Fibroblast of villous mesenchyme (primary cell): Measurements from ENCODE around the gene TRAPPC8. TPM values are rescaled to one million over a fixed set of nuclear protein-coding genes. Genes with fewer than 3 reads are reported as not detected.
"Not testable (repeated sequence)": the region's sequence is repeated elsewhere in the genome, so short reads cannot be mapped to it uniquely, and the experiment has no call there.

Experiments
- DNase-seq: peaks from one replicate; pipeline ENCODE4 v3.0.0-alpha.2; 2010; ENCODE audit warnings: low read depth
- H3K4me3 ChIP-seq: 2 replicates; pipeline ENCODE4 v1.5.1; 2011; ENCODE audit warnings: low read depth, mild to moderate bottlenecking, low read length
- total RNA-seq: library from RNA; depleted of rRNA; stranded (reverse); fragments of >200 nt; gene quantifications from 2 replicates; pipeline ENCODE4 v1.2.3, GENCODE V29; 2012
- TF ChIP-seq, protein P1 (sequence below): IDR thresholded peaks from 2 replicates; pipeline ENCODE4 v1.5.1; 2012; ENCODE audit warnings: low read depth, mild to moderate bottlenecking, low read length; ENCODE audit not compliant: insufficient read depth

TRAPPC8 gene
- total RNA-seq, 1 donor: 56.6 TPM

DNA sequence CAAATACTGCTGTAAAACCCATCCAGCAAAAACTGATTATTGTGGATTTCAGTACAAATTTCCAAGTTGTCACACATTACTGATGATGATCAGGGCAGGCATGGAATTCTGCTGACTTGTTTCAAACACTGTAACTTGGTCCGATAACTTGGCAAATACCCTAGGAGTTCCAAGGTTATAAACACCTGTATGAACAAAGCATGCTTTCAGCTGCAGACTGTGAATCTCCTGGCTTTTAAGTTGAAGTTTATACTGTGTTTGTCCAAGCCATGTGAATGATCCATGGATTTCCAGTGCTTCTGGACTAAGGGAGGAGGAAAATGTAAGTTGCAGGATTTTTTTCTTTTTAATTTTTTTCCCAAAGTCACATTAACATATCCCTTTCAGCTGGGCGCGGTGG, 112.2 kb downstream of the TRAPPC8 start:
- no peak for DNase-seq
- TF ChIP-seq, protein P1, sequence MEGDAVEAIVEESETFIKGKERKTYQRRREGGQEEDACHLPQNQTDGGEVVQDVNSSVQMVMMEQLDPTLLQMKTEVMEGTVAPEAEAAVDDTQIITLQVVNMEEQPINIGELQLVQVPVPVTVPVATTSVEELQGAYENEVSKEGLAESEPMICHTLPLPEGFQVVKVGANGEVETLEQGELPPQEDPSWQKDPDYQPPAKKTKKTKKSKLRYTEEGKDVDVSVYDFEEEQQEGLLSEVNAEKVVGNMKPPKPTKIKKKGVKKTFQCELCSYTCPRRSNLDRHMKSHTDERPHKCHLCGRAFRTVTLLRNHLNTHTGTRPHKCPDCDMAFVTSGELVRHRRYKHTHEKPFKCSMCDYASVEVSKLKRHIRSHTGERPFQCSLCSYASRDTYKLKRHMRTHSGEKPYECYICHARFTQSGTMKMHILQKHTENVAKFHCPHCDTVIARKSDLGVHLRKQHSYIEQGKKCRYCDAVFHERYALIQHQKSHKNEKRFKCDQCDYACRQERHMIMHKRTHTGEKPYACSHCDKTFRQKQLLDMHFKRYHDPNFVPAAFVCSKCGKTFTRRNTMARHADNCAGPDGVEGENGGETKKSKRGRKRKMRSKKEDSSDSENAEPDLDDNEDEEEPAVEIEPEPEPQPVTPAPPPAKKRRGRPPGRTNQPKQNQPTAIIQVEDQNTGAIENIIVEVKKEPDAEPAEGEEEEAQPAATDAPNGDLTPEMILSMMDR: no peak
- no peak overlapping the region for H3K4me3 ChIP-seq

DNA sequence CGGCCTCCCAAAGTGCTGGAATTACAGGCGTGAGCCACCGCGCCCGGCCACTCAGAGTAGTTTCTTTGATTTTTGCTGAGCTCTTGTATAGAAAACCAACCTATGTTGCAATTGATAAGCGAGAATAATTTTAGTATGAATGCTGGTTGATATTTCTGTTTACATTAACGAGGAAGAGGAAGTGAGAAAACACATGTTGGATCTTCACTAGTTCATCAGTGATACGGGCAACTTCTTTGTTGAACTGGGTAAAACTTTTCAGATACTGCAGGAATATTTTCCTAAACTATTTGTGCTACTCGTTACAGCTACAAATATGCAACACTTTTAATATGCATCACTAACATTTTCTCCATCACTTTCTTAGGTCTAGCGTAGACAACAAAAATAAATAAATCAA, 114.3 kb downstream of the TRAPPC8 start:
- TF ChIP-seq, protein P1: no peak
- no peak for DNase-seq
- no peak overlapping the region for H3K4me3 ChIP-seq

DNA sequence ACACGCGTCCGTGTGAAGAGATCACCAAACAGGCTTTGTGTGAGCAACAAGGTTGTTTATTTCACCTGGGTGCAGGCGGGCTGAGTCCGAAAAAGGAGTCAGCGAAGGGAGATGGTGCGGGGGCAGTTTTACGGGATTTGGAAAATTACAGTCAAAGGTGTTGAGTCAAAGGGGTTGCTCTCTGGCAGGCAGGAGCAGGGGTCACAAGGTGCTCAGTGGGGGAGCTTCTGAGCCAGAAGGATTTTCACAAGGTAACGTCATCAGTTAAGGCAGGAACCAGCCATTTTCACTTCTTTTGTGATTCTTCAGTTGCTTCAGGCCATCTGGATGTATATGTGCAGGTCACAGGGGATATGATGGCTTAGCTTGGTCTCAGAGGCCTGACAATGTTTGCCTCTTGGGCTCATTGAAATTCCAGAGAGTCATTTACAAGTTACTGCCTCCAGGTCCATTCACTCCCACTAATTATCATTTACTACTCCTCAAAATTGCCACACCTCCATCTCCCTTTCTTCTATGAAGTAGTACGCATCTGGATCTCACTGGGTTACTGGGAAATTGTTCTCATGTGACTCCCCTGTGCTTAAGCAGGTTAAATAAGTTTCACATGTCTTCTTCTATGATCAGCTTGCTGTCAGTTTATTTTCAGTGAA, 116.1 kb downstream of the TRAPPC8 start:
- not testable (repeated sequence) for DNase-seq, H3K4me3 ChIP-seq

GRCh38 chr18:31825772-31826171, 117.2 kb downstream of the TRAPPC8 start:
- no peak for DNase-seq
- H3K4me3 ChIP-seq: no peak overlapping the region
- TF ChIP-seq, protein P1: no peak

- no peak for DNase-seq
- no peak overlapping the region for H3K4me3 ChIP-seq
- TF ChIP-seq, protein P1: no peak
These were observed 121.3 kb downstream of the TRAPPC8 start for GRCh38 chr18:31821545-31822171.

GRCh38 chr18:31819925-31820229, 123.1 kb downstream of the TRAPPC8 start:
- no peak for DNase-seq
- no peak overlapping the region for H3K4me3 ChIP-seq
- TF ChIP-seq, protein P1: no peak

DNA sequence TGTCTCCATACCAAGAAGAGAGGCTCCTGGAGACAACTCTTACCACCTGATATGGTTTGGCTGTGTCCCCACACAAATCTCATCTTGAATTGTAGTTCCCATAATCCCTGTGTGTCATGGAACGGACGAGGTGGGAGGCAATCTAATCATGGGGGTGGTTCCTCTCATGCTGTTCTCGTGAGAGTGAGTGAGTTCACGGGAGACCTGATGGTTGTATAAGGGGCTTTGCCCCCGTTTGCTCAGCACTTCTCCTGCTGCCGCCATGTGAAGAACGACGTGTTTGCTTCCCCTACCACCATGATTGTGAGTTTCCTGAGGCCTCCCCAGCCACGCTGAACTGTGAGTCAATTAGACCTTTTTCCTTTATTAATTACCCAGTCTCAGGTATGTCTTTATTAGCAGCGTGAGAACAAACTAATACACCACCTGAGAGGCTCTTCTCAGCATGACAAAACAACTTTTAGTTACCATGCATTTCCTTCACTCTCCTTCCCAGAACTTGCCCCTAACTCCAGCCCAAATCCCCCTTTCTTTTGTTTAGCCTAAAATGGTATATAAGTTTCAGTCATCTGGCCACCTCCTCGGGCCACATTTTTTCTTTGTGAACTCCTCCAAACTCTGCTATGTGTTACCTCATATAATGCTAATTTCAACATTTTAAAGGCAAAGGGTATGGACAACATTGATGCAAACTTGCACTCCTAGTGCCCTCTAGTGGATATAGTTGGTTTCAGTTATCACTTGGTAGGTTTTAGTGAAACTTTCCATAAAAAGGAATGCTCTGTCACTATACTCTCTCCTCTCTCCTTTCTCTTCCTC, 123.6 kb downstream of the TRAPPC8 start:
- TF ChIP-seq, protein P1: peak; percentile 76
- DNase-seq: peak; percentile 60
- no peak overlapping the region for H3K4me3 ChIP-seq
